GM21367 (cell line): Measurements from ENCODE around the gene TNIP3.
"Not testable (repeated sequence)": the region's sequence is repeated elsewhere in the genome, so short reads cannot be mapped to it uniquely, and the experiment has no call there.

ENCODE experiments used
- ATAC-seq: cut with Tn5 transposase; IDR thresholded peaks from one replicate; pipeline ENCODE4 v1.9.1; 2021; ENCODE audit not compliant: unreplicated experiment

The TNIP3 gene, protein sequence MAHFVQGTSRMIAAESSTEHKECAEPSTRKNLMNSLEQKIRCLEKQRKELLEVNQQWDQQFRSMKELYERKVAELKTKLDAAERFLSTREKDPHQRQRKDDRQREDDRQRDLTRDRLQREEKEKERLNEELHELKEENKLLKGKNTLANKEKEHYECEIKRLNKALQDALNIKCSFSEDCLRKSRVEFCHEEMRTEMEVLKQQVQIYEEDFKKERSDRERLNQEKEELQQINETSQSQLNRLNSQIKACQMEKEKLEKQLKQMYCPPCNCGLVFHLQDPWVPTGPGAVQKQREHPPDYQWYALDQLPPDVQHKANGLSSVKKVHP

DNA sequence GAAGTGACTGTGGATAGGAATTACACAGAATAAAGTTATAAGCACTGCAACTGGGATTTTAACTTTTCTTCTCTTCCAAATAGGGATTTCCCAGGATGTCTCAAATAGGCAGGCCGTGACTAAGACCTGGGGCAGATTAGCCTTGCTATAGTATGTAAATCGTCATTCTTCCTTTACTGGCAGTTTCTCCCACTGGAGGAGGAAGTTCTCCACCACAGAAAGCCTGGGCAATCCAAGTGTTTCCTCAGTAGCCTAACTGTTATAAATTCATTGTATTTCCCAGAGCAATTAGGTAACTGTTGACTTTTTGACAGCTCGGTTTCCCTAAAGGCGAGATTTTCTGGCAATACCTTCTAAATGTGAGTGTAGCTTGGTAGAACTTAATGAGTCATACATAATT lies at the start of gene TNIP3:
TSS of gene TNIP3 (minus strand) at position 31 of the 400 bp plus-strand sequence. CDS start 196 bp downstream, outside the sequence.
- no peak for ATAC-seq

DNA sequence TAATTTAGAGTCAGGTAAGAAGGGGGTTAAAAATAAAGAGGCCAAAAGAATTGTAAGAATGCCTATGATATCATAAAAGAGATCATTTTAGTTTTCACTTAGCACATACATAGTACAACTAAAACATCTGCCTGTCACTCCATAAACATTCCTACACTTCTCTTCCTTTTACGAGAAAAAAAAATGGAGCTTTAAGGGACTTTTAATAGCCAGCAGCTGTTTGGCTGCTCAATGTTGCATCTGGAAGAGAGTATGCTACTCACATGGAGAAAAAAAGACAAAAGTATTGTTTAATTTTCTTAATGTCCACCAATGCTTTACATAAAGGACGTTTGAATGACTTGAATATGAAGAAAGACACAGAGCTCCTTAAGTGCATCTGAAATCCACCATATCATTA lies 48.7 kb upstream of the TNIP3 start:
- ATAC-seq, result no peak

DNA sequence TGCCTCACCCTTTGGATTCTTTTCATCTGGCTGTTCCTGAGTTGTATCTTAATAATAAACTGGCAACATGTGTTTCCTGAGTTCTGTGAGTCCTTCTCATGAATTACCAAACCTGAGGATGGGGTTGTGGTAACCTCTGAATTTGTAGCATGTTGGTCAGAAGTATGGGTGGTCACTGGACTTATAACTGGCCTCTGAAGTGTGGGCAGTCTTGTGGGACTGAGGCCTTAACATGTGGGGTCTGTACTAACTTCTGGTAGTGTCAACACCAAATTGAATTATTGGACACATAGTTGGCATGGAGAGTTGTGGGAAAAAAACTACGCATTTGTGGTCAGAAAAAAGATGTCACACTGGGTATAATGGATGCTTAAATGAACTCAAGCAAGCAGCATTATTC lies 45.0 kb upstream of the TNIP3 start:
- ATAC-seq, result no peak

DNA sequence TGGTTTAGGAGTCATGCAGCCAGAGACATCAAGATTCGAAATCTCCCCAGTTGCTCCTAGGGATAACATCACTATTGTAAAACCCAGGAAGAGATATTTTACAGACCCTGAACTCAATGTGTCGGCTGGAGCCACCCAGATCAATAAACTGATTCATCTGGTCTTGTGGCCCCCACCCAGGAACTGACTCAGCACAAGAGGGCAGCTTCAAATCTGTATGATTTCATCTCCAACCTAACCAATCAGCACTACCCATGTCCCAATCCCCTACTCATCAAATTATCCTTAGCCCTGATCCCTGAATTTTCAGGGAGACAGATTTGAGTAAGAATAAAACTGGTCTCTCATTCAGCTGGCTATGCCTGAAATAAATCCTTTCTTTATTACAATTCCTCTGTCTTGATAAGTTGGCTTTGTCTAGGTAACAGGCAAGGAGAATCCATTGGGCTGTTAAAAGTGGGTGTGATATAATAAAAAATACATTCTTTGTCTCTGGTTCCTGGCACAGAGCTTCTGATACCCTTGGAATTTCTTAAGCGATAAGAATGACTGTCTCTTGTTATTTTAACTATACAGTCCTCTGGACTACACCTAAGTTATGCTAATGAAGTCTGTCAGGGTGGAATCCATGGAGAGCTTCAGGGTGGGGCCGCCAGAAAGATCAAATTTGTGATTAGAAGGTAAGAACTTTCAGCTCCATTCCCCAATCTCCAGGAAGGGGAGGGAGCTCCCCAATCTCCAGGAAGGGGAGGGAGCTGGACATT lies 44.3 kb upstream of the TNIP3 start:
- no peak for ATAC-seq

DNA sequence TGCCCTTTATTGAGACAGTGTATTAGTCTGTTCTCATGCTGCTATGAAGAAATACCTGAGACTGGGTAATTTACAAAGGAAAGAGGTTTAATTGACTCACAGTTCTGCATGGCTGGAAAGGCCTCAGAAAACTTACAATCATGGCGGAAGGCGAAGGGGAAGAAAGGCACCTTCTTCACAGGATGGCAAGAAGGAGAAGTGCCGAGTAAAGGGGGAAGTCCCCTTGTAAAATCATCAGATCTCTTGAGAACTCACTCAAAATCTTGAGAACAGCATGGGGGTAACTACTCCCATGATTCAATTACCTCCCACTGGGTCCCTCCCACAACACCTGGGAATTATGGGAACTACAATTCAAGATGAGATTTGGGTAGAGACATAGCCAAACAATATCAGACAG lies 41.7 kb upstream of the TNIP3 start:
- ATAC-seq, result not testable (repeated sequence)

DNA sequence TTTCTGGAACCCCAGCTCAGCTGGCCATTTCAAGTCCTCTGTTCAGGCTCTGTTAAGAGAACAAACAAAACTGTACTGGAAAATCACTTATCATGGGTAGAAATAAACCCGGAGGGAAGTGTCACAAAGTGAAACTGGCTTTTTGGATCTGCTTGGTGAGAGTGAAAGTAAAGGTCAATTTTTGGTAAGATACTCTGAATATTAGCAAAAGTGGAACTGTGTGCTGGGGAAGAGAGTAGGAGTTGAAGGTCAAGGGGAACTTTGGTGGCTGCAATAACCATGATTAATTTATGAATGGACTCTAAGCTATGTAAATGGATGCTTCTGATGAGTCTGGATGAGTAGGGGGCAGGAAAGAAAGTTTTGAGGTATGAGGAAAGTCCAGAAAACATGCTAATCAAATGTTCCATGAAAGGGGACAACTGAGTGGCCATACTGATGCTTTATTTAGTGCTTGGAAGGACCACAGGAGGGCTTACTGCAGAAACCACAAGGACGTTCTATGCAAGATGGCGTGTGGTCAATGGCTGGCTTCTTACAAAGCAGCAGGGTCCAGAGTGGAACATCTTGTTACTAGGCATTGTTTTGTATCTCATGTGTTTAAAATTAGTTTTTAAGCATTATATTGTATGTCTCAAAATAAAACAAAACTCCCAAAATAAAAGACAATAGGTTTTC lies 36.8 kb upstream of the TNIP3 start:
- peak; percentile 64 for ATAC-seq

DNA sequence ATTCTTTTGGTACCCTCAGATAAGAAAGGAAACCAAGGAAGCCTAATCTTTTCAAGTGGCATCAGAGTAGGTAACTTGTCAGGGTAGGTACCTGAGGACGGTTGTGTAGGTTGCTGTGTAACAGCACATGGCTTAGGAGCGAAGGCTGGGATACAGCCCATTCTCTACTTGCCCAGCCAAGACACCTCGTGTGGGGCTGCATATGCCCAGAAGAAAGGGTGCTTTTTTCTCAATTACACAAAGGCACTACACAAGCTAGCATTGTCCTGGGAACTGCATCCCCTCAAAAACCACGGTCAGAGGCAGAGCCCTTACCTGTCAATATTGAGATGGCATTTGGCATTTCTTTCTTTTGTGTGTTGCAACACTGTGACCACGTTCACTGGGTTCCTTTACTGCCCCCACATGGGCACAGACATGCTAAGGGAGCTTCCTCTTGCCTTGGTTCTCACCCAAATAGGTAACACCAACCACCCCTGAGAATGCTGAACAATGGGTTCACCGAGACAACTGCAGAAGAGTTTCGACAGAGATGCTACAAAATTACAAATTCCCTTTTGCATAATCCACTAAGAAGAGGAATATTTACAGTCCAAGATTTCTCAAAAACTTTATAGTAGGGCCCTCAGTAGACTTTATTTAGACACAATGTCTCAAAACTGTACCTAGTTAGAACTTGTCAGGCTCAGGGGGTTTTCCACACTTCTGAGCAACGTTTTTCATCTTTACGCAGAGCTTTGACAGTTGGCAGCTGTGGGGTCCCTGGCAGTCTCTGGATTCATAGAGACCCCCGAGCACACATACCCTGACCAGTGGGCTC lies 35.8 kb upstream of the TNIP3 start:
- peak; percentile 85 for ATAC-seq

DNA sequence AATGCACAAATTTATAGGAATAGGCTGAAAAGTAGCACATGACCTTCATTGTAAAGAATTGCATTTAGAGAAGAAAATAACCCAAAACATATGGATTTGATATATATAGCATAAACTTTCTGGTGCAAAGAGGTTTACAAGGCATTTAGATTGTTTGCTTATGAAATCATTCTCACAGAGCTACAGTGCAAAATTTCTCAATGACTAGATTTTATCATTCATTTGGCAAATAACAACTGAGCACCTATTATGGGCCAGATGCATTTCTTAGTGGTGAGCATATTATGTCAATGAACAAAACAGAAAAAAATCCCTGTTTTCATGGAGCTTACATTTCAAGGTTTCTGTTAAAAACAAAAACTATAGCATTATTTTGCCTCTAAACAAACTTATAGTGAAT lies 34.1 kb upstream of the TNIP3 start:
- no peak for ATAC-seq

DNA sequence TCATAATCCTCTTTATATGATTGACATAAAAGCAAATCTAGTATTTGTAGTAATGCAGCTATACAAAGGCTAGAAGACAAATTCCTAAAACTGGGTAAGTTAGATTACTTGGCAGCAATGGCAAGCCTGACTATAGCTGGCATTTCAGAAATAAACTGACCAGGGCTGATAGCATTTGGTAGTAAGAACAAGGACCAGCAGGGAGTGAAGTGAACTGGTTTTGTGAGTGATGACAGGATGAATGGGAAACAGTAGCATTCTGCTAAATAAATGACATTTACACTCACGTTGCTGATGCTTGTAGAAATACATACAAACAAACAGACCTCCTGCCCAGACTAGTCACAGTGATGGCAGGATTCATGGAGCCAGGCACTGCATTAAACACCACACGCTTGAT lies 31.5 kb upstream of the TNIP3 start:
- no peak for ATAC-seq

DNA sequence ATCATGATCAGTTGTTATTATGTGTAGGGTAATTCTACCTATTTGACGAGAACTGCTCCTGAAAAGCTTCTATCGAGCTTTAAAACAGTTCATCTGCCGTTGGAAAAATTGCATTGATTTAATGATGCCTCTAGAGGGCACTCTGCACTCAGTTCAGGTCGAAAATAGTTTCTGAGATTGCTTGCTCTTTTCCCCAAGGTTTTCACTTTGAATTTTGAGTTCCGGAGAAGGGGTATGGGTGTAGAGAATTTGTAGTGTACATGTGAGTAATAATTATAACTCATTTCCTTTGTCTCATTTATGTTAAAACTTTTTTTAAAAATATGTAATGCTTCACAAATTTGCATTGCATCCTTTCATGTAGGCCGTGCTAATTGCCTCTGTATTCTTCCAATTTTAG lies 28.4 kb upstream of the TNIP3 start:
- no peak for ATAC-seq

DNA sequence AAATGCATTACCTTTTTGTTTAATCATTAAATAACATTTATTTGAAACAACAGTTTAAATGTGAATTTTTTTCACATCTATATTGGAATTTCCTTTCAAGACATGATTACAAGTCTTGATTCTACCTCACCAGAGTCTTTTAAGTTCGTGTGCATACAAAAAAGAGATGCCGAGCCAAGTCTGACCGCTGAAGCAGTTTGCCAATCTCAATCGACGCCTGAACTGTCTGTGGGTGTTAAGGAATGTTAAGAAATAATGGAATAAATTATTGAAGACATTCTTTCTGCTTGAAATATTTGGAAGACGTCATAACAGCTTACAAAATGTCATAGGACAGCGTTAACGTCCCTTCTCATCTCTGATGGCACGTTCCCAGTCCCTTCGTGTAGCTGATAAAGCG lies 27.9 kb upstream of the TNIP3 start:
- ATAC-seq, result no peak

DNA sequence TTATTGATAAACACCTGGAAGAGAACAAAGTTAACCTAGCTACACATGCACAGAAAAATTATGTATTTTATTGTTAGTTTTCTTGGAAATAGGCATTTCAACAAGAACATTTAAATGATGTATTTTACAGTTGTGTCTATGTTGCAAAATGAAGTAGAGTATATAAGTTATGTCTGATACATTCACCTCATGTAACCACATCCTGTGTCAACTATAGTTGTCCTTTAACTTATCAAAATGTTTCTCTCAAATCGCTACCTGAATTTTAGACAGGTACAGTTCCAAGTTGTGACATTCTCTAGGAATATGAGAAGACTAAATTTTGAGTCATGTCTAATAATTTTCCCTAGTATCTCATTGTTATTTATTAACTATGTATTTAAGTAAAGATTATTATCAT lies 27.2 kb upstream of the TNIP3 start:
- no peak for ATAC-seq

DNA sequence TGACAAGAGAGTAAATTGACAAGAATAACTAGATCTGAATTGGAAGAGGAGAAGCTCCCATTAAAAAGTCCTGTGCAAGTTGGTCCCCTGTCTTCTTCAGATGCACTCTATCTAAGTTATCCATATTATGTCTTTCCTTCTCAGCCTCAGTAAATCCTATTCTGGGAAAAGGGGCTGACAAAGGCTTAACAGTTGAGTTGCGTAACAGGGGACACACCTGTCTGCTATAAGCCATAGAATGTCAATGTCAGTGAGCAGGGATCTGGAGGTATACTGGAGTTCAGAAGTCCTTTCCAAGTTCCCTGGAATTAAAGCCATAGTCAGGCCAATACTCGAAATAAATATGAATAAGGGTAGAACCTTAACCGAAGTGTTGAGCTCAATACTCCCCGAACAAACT lies 26.3 kb upstream of the TNIP3 start:
- ATAC-seq, result no peak

DNA sequence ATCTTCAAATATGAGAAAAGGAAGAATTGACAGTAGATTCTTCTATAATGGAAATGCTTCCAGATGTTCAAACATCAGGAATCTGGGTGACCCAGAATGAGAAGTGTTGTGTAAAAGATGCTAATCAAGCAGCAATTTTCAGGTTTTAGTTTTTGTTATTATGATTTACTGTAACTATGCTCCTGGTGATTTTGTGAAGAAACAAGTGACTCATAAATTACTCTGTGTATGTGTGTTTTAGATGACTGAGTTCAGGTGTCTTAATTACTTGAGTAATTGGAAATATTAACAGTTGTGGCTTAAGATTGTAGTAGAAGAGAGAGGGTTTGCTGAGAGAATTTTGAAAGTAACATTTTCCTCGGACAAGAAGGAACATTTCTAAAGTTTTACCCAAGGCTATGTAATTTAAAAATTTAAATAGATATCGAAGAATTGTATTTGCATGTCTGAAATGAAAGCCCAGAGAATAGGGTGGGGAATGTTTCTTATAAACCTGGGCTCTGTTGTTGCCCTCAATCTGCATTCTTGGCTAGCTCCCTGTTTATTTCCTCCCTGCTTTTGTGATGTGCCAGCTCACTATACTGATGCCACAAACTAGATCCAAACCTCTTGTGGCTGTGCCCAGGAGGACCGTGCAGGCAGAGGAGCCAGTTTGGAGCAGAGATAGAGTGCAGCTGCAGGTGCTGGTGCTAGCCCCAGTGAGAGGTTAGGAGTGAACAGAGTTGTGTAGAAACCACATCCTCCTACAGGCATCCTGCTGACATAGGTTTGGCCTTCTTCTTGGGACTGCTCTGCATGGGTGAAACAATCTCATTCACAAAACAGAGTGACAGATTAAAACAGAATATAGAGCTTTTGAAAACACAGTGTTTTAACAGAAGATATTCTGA lies 25.4 kb upstream of the TNIP3 start:
- peak; percentile 91 for ATAC-seq

DNA sequence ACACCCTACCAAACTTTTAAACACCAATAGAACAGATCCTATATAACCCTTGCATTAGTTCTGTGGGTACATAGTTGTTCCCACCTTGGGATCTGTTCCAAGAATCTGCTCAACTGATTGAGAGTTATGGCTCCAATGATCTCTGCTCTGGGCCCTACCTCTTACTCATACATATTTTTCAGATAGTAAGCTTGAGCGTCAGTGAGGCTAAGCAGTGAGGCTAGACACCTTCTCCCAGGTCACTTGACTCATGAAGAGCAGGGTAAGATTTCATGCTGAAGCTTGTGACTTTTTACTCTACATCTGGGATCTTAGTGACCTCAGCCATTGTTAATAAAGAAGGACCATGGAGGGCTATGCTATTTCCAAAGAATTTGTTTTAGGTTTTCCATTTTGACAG lies 23.1 kb upstream of the TNIP3 start:
- ATAC-seq, result no peak

DNA sequence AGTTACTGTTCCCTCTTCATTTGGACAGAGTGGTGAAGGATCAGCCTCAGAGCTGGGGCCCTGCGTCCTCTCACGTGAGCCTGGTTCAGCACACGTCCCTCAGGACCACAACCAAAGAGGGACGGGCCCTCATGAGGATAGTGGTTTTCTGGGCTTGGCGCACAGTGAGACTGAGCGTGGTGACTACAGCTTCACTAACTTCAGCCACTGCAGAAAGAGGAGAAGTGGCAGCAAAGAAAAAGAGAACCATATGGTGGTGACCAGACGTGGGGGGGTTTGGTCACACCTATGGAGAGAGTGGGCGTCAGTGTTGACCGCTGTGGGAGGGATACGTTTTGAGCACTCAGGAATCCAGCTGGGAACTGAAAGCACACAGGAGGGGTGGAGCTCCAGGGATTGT lies 21.8 kb upstream of the TNIP3 start:
- ATAC-seq, result no peak

DNA sequence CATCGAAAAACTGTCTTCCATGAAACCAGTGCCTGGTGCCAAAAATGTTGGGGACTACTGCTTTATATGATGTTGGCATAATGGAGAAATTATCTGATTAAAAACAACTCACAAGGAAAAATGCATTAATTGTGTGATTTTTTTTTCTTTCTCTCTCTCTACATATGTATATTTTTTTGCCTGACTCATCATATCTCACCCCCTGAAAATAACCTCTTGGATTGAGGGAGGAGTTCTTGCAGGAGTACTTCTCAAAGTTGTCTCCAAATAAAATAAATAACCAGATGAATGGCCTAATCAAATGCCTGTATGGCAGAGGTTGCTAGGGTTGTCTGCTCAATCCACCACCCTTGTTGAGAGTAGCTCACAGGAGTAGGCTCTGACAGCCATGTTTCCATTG lies 19.9 kb upstream of the TNIP3 start:
- ATAC-seq, result no peak

DNA sequence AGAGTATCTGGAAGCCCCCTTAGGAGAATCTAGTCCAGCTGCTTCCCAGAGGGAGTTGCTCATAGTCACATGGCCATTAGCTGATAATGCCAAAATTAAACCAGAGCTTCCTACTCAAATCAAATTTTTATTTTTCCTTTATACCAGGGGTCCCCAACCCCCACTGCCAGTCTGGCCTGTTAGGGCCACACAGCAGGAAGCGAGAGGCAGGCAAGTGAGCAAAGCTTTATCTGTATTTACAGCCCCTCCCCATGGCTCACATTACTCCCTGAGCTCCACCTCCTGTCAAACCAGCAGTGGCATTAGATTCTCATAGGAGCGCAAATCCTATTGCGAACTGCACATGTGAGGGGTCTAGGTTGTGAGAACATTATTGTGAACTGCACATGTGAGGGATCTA lies 19.2 kb upstream of the TNIP3 start:
- no peak for ATAC-seq

DNA sequence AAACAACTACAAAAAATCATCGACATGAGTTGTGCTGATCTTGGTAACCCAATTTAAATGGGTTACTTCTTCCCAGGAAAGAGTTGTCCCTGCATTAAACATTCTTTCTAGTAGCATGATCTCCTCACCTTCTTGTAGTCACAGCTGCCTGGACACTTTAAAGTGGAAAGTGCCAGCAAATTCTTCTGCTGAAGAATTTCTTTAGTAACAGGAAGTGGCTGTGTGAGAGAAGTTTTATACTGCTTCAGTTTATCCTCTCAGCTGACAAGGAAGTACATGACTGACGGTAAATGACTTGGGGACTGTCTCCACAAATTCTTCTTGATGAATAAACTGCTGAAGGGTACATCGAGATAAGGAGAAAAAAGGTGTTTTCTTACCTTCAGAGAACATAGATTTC lies 18.2 kb upstream of the TNIP3 start:
- no peak for ATAC-seq

DNA sequence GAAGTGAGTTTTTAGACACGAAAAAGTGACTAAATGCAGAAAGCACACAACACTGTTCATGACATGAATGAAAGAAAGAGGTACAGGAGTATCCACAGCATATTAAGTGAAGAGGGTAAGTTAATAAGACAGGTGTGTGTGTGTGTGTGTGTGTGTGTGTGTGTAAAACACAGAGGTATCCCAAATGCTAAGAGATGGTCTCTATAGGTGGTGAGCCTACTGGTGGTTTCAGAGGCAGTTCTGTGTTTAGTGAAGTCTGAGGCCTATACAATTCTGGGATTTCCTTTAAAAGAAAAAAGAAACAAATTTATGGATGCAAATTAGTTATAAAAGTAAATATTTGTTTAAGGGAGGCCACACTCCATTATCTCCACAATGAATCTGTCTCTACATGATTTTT lies 17.4 kb upstream of the TNIP3 start:
- no peak for ATAC-seq
